ENCODE measurements around the gene FAU.

Gene FAU

DNA sequence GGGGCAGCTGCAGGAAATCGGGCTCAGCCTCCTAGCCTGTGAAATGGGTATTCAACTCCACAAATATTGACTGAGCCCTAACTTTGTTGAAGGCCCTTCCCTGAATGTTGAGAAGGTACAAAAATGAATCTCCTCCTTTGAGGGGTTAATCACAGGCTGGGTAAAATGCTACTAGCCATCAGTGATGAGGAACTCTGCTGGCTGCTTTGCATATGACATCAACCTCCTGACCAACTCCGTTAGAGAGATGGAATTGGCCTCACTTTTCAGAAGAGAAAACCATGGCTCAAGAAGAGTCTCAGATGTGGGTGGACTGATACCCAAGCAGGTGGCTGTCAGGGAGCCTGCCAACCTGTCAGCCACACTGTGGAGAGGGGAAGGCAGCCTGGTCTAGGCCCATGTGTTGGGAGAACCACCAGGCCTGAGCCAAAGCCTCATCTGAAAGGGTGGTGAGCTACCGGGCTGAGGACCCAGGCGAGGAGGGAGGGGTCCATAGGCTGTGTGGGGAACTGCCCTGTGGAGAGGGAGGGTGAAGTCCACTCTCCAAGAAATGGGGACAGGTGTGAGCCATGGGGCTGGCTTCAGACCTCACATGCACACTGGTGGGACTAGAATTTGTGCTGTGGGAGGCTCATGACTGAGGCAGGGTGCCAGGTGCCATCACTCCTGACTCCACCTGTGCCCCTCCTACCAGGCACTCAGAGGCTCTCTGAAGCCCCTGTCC is 49.9 kb downstream of the FAU start:
- no peak for FAIRE-seq

All from G401.6 (cell line).